Epithelial cell of proximal tubule (primary cell): ENCODE measurements around the gene MESP2. TPM values are rescaled to one million over a fixed set of nuclear protein-coding genes. Genes with fewer than 3 reads are reported as not detected.
A peak's percentile ranks its signal among the peaks of the same experiment; 100 is the strongest.

Source experiments
- DNase-seq: peaks from one replicate; pipeline ENCODE4 v3.0.0-alpha.2; 2011; ENCODE audit warnings: low read depth
- H3K4me3 ChIP-seq: 2 replicates; pipeline ENCODE4 v1.5.1; 2011; ENCODE audit warnings: low read depth, mild to moderate bottlenecking, low read length
- total RNA-seq: library from RNA; depleted of rRNA; stranded (reverse); fragments of >200 nt; gene quantifications from 2 replicates; pipeline ENCODE4 v1.2.3, GENCODE V29; 2015
- TF ChIP-seq, protein P1 (sequence below): conservative IDR thresholded peaks from 2 replicates; pipeline ENCODE4 v1.5.1; 2012; ENCODE audit warnings: low read depth, mild to moderate bottlenecking, low read length

Gene MESP2
- total RNA-seq, 1 donor from 2014 or later = 1.1 TPM

DNA sequence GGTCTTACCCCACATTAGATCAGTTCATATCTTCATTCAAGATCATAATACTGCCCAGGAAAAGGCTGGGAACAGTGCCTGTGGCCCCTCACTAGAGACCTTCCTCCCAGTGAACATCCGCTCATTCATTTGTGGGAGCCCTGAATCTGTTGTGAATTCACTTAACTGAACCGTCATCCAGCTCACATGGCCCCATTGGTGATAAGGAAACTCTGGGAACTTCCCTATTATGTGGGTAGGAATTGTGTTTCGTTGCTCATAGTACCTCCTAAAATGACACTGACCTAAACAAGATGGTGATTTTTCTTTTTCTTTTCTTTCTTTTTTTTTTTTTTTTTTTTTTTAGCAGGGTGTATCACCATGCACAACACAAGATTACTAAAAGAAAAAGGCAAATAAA, 6.8 kb upstream of the MESP2 start:
- H3K4me3 ChIP-seq = no peak overlapping the region
- no peak for DNase-seq
- TF ChIP-seq, protein P1, sequence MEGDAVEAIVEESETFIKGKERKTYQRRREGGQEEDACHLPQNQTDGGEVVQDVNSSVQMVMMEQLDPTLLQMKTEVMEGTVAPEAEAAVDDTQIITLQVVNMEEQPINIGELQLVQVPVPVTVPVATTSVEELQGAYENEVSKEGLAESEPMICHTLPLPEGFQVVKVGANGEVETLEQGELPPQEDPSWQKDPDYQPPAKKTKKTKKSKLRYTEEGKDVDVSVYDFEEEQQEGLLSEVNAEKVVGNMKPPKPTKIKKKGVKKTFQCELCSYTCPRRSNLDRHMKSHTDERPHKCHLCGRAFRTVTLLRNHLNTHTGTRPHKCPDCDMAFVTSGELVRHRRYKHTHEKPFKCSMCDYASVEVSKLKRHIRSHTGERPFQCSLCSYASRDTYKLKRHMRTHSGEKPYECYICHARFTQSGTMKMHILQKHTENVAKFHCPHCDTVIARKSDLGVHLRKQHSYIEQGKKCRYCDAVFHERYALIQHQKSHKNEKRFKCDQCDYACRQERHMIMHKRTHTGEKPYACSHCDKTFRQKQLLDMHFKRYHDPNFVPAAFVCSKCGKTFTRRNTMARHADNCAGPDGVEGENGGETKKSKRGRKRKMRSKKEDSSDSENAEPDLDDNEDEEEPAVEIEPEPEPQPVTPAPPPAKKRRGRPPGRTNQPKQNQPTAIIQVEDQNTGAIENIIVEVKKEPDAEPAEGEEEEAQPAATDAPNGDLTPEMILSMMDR = no peak

DNA sequence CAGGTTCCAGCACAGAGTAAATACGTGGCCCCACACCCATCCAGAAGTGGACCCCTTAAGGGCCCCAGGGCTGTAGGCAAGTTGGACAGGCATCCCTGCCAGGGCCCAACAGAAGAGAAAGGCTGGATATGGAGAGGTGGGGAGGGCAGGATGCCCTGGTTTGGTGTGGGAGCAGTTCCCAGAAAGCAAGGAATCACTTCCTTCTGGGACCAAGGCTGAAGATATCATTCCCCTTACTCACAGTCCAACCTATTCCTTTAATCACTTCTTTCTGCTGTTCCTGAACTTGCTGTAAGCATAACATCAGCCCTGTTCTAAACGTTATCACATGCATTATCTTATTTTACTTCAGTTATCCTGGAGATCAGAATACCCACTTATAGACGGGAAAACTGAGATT, 6.1 kb upstream of the MESP2 start:
- DNase-seq = no peak
- no peak overlapping the region for H3K4me3 ChIP-seq
- TF ChIP-seq, protein P1 = no peak

DNA sequence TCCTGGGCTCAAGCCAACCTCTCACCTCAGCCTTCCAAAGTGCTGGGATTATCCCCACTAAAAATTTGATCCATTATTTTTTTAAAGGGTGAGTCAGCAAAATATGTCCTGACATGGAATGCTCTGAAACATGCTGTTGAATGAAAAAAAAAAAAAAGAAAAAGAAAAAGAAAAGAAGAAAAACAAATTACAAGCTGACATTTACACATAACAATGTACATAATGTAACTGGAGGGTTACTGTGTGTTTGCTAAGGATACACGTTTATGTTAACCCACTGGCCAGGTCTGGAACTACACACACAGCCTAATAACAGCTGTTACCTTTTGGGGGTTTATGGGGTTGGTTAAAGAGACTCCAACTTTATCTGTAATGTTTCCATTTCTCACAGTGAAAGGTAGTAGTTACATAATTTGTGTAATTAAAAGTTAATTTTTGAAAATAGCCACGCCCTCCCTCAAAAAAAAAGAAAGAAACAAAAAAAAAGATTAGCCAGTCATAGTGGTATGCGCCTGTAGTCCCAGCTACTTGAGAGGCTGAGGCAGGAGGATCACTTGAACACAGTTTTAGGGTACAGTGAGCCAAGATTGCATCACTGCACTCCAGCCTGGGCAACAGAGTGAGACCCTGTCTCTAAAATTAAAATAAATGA, 3.1 kb upstream of the MESP2 start:
- no peak overlapping the region for H3K4me3 ChIP-seq
- TF ChIP-seq, protein P1 = peak; percentile 11
- DNase-seq = no peak

DNA sequence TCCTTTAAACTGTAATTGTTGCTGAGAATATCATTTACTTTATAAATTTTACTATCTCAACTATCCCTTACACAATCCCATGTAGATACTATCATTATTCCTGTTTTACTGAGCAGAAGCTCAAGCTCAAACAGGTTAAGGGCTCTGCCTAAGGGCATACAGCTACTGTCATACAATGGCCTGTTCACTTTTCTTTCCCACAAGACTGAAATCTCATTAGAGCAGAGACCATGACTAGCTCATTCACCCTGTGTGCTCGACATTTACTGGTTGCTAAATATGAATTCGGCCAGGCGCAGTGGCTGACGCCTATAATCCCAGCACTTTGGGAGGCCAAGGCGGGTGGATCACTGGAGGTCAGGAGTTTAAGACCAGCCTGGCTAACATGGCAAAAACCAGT, 1.6 kb upstream of the MESP2 start:
- DNase-seq = no peak
- TF ChIP-seq, protein P1 = no peak

GRCh38 chr15:89775815-89776214, 317 bp upstream of the MESP2 start:
- no peak for DNase-seq
- peak overlapping the region; percentile 48 for H3K4me3 ChIP-seq
- TF ChIP-seq, protein P1 = no peak

More for the DNA sequence above, 1.6 kb upstream of the MESP2 start:
- no peak overlapping the region for H3K4me3 ChIP-seq

- TF ChIP-seq, protein P1 = no peak
- no peak for DNase-seq
- H3K4me3 ChIP-seq = no peak overlapping the region
These were observed 1.1 kb downstream of the MESP2 start for GRCh38 chr15:89777073-89777751.
